ENCODE results near the gene C2orf42.

DNA sequence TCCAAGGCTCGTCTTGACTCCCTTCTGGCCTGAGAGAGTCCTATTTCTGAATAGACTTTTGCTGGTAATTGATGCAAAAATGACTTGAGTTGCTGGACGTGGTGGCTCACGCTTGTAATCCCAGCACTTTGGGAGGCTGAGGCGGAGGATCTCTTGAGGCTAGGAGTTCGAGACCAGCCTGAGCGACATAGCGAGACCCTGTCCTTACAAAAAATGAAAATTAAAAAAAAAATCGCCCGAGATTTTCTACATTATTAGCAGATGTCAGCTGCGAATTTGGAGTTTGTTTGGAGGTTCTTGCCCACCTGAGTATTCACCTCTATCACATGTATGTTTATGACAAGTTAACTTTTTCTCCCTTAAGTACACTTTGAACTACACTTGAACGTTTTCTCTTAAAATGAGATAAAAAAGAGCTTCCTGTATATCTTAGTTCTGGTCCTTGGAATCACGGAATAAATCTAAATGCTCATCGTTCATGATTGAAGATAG lies 471 bp upstream of the C2orf42 start:
- TF ChIP-seq, protein P1, sequence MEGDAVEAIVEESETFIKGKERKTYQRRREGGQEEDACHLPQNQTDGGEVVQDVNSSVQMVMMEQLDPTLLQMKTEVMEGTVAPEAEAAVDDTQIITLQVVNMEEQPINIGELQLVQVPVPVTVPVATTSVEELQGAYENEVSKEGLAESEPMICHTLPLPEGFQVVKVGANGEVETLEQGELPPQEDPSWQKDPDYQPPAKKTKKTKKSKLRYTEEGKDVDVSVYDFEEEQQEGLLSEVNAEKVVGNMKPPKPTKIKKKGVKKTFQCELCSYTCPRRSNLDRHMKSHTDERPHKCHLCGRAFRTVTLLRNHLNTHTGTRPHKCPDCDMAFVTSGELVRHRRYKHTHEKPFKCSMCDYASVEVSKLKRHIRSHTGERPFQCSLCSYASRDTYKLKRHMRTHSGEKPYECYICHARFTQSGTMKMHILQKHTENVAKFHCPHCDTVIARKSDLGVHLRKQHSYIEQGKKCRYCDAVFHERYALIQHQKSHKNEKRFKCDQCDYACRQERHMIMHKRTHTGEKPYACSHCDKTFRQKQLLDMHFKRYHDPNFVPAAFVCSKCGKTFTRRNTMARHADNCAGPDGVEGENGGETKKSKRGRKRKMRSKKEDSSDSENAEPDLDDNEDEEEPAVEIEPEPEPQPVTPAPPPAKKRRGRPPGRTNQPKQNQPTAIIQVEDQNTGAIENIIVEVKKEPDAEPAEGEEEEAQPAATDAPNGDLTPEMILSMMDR (IDR thresholded peaks at IDR 0.05), result no peak
- TF ChIP-seq EP300 (IDR thresholded peaks at IDR 0.05), result no peak
